Hepatocyte (in vitro differentiated cells): ENCODE measurements around the gene CALB2. TPM values are rescaled to one million over a fixed set of nuclear protein-coding genes. Genes with fewer than 3 reads are reported as not detected.

Source experiments
- DNase-seq: peaks from one replicate; pipeline ENCODE4 v3.0.0-alpha.2; 2016; ENCODE audit warnings: low spot score
- H2AFZ ChIP-seq: fragments of 200-600 bp; sonication (generic); 2 replicates; pipeline ENCODE4 v1.6.0; 2016; ENCODE audit warnings: antibody characterized with exemption, mild to moderate bottlenecking
- H3K27ac ChIP-seq: fragments of 200-600 bp; sonication (generic); 2 replicates; pipeline ENCODE4 v1.5.1; 2016; ENCODE audit warnings: mild to moderate bottlenecking
- H3K27me3 ChIP-seq: fragments of 200-600 bp; sonication (generic); 2 replicates; pipeline ENCODE4 v1.6.1; 2016
- H3K36me3 ChIP-seq: fragments of 200-600 bp; sonication (generic); replicated peaks from 2 replicates; pipeline ENCODE4 v1.5.1; 2016; ENCODE audit warnings: low read depth; ENCODE audit not compliant: insufficient read depth
- H3K4me1 ChIP-seq: fragments of 200-600 bp; sonication (generic); 2 replicates; pipeline ENCODE4 v1.5.1; 2016; ENCODE audit warnings: mild to moderate bottlenecking, moderate library complexity; ENCODE audit not compliant: insufficient read depth
- H3K4me2 ChIP-seq: fragments of 200-600 bp; sonication (generic); 2 replicates; pipeline ENCODE4 v1.6.0; 2016
- H3K4me3 ChIP-seq: fragments of 200-600 bp; sonication (generic); 2 replicates; pipeline ENCODE4 v1.5.1; 2016; ENCODE audit warnings: mild to moderate bottlenecking
- H3K79me2 ChIP-seq: fragments of 200-600 bp; sonication (generic); 2 replicates; pipeline ENCODE4 v1.6.0; 2017; ENCODE audit warnings: mild to moderate bottlenecking
- H3K9me2 ChIP-seq: fragments of 200-600 bp; sonication (generic); replicated peaks from 2 replicates; pipeline ENCODE4 v1.6.0; 2017; ENCODE audit warnings: mild to moderate bottlenecking; ENCODE audit not compliant: insufficient read depth
- H3K9me3 ChIP-seq: fragments of 200-600 bp; sonication (generic); 2 replicates; pipeline ENCODE4 v1.5.1; 2016; ENCODE audit warnings: low read depth, mild to moderate bottlenecking
- H4K20me1 ChIP-seq: fragments of 200-600 bp; sonication (generic); 2 replicates; pipeline ENCODE4 v1.6.0; 2016; ENCODE audit warnings: mild to moderate bottlenecking; ENCODE audit not compliant: insufficient read depth, poor library complexity, severe bottlenecking
- EZH2 ChIP-seq: fragments of 200-600 bp; sonication (generic); IDR thresholded peaks from 2 replicates; pipeline ENCODE4 v1.6.1; 2016; ENCODE audit warnings: antibody characterized with exemption, mild to moderate bottlenecking, borderline replicate concordance
- EZH2phosphoT487 ChIP-seq: fragments of 200-600 bp; sonication (generic); IDR thresholded peaks from one replicate; pipeline ENCODE4 v1.6.1; 2018; ENCODE audit warnings: antibody characterized with exemption, mild to moderate bottlenecking, low read depth, moderate library complexity; ENCODE audit not compliant: unreplicated experiment, severe bottlenecking
- WGBS: methylation state at CpG from one replicate; pipeline ENCODE4 v1.1.6; 2016; ENCODE audit warnings: low lambda C conversion rate; ENCODE audit errors: missing lambda C conversion rate; 5-methylcytosine and 5-hydroxymethylcytosine counted together
- polyA plus RNA-seq: library from polyadenylated mRNA; unstranded; fragments of >200 nt; fragmentation: Nextera tagmentation; extraction: Ambion mirVana; gene quantifications from 2 replicates; pipeline ENCODE4 v1.2.1, GENCODE V29; 2016
- total RNA-seq: library from RNA; depleted of rRNA; stranded (reverse); fragments of >200 nt; gene quantifications from 2 replicates; pipeline ENCODE4 v1.2.3, GENCODE V29; 2014
- TF ChIP-seq, protein P1 (sequence below): fragments of 200-600 bp; sonication (generic); IDR thresholded peaks from 2 replicates; pipeline ENCODE4 v1.5.1; 2016; ENCODE audit warnings: antibody characterized with exemption, mild to moderate bottlenecking; ENCODE audit not compliant: poor library complexity

CALB2 gene
- total and polyA plus RNA-seq, 2 experiments from 2014 or later, result 2.3 to 6.5 TPM

DNA sequence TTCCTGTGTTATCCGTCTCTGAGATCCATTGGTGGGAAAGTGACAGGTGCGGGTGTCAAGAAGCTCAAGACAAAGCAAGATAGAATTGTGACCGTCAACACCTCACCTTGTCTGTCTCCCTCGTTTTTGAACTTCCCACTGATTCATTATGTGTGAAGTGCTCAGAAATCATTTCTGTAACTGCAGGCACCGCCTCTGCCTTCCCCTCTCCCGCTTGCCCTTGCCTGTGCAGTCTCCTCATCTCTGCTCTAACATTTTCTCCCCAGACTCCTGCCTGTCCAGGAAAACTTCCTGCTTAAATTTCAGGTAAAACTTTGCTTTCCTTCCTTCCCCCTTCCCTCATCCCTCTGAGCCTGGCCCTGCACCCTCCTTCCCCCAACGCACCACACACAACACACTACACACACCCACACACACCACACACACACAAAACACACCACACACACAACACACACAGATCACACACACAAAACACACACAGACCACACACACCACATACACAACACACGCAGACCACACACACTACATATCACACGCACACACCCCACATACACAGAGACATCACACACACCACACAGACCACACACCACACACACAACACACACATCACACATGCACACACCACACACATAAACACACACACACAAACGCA is 25.7 kb downstream of the CALB2 start:
- Histone ChIP-seq H3K27me3 (peaks cover 4% of the 10 kb centered on the region), H3K79me2 (no peaks in the 10 kb centered on the region), H3K36me3 (no peaks in the 10 kb centered on the region), H3K4me2 (no peak overlapping the region), H3K9me3 (no peaks in the 10 kb centered on the region), H4K20me1 (no peaks in the 10 kb centered on the region), H3K4me1 (no peaks in the 10 kb centered on the region), H3K9me2 (no peaks in the 10 kb centered on the region), H3K27ac (no peak overlapping the region), H3K4me3 (no peak overlapping the region), H2AFZ (no peak overlapping the region)
- TF ChIP-seq, protein P1, sequence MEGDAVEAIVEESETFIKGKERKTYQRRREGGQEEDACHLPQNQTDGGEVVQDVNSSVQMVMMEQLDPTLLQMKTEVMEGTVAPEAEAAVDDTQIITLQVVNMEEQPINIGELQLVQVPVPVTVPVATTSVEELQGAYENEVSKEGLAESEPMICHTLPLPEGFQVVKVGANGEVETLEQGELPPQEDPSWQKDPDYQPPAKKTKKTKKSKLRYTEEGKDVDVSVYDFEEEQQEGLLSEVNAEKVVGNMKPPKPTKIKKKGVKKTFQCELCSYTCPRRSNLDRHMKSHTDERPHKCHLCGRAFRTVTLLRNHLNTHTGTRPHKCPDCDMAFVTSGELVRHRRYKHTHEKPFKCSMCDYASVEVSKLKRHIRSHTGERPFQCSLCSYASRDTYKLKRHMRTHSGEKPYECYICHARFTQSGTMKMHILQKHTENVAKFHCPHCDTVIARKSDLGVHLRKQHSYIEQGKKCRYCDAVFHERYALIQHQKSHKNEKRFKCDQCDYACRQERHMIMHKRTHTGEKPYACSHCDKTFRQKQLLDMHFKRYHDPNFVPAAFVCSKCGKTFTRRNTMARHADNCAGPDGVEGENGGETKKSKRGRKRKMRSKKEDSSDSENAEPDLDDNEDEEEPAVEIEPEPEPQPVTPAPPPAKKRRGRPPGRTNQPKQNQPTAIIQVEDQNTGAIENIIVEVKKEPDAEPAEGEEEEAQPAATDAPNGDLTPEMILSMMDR, result no peak
- TF ChIP-seq EZH2phosphoT487, result no peak
- no peak for TF ChIP-seq EZH2
- 80% methylated on average over 10 of the region's 10 CpGs for WGBS
- no peak for DNase-seq

DNA sequence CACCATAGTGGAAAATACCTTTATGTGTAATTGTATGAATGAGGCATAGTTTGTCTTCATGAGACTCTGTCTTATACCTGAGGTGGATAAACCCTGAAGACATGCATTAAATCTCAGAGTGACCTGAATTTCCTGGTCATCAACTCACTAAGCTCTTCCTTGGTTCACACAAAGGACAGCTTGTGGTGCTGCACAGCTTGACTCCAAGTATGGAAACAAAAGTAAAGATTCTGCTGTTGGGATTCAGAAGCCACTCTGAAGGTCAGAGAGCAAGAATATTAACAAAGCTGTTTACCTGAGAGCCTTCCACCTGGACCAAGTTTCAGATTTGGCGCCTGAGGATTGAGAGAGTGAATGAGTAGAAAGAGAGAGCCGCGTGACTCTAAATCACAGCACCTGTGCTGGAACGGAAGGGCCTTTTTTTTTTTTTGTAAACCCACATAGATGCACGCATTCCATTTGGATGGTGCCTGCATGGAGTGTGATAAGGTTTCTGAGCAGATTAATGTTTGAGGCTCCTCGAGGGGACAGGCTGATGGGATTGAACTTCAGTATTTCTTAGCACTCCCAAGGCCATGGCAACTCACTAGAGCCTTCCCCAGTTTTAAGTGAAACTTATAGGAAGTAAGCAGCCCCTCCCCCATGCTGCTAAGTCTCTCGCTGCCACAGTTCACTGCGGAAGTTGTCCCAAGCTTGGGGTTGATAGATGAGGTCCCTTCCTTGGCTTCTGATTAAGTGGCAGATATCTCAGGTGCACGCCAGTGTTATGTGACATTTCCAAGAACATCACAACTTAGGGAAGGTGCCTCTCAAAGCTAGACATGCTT is 28.7 kb downstream of the CALB2 start:
- no peaks in the 10 kb centered on the region for H4K20me1 ChIP-seq
- no peaks in the 10 kb centered on the region for H3K36me3 ChIP-seq
- no peak overlapping the region for H3K4me3 ChIP-seq
- H3K9me2 ChIP-seq, result no peaks in the 10 kb centered on the region
- no peak for DNase-seq
- 30% methylated on average over 9 of the region's 9 CpGs for WGBS
- no peak overlapping the region for H2AFZ ChIP-seq
- H3K27ac ChIP-seq, result no peak overlapping the region
- H3K4me2 ChIP-seq, result no peak overlapping the region
- TF ChIP-seq EZH2phosphoT487 (no peak), EZH2 (no peak)
- TF ChIP-seq, protein P1, result no peak
- no peaks in the 10 kb centered on the region for H3K9me3 ChIP-seq
- H3K27me3 ChIP-seq, result peaks cover 4% of the 10 kb centered on the region
- H3K4me1 ChIP-seq, result no peaks in the 10 kb centered on the region
- no peaks in the 10 kb centered on the region for H3K79me2 ChIP-seq

DNA sequence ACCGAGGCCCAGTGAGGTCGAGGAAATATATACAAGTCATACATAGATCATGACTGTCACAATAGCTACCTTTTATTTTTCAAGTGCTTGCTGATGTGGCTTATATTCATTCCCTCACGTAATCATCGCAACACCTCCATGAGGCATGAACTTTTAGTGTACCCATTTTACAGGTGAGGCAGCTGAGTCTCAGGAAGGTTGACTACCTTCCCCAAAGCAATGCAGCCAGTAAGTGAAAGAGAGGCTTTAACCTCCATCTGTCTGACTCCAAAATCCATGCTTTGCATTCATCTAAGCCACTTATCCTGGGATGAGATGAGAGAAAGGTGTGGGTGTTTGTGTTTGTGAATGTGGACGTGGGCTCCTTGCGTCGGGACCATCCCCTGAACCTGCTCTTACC is 30.8 kb downstream of the CALB2 start:
- Histone ChIP-seq H3K4me3 (no peak overlapping the region), H3K27ac (no peak overlapping the region), H3K36me3 (no peaks in the 10 kb centered on the region), H2AFZ (no peak overlapping the region), H3K79me2 (no peaks in the 10 kb centered on the region), H3K4me1 (no peaks in the 10 kb centered on the region), H3K4me2 (no peak overlapping the region), H3K9me3 (no peaks in the 10 kb centered on the region), H4K20me1 (no peaks in the 10 kb centered on the region), H3K27me3 (peaks cover 4% of the 10 kb centered on the region), H3K9me2 (no peaks in the 10 kb centered on the region)
- WGBS, result 85% methylated on average over 7 of the region's 7 CpGs
- TF ChIP-seq EZH2, result no peak
- no peak for DNase-seq

DNA sequence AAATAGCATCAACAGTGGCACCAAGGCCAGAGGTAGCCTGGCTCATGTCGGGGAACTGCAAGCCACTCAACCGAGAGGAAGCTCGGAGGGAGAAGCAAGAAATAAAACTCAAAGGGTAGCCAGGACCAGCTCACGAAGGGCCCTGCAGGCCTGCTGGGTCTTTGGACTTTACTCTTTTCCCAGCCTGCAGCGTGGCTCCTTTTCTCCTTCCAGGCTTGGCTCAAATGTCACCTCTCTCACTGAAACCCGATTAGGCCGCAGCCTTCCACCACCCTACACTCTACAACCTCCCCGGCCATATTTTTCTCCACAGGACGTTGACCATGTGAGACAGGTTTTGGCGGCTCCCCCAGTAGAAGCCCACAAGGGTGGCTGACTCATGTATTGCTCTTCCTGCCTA is 38.1 kb downstream of the CALB2 start:
- Histone ChIP-seq H3K4me3 (no peak overlapping the region), H3K4me2 (no peak overlapping the region), H3K27ac (no peak overlapping the region), H3K4me1 (no peaks in the 10 kb centered on the region), H3K27me3 (no peaks in the 10 kb centered on the region), H2AFZ (no peak overlapping the region), H3K9me2 (no peaks in the 10 kb centered on the region), H3K36me3 (no peaks in the 10 kb centered on the region), H3K9me3 (no peaks in the 10 kb centered on the region), H3K79me2 (no peaks in the 10 kb centered on the region), H4K20me1 (no peaks in the 10 kb centered on the region)
- no peak for TF ChIP-seq EZH2
- no peak for TF ChIP-seq EZH2phosphoT487
- TF ChIP-seq, protein P1, result no peak
- no peak for DNase-seq
- whole genome bisulfite sequencing, result 81% methylated on average over 10 of the region's 10 CpGs
